Stomach (tissue), 9 donors: ENCODE results near the gene ANKRD11. TPM values are rescaled to one million over a fixed set of nuclear protein-coding genes. Genes with fewer than 3 reads are reported as not detected.

ENCODE experiments used
- DNase-seq, 2 donors: peaks; one replicate each; pipeline versions ENCODE4 v3.0.0 to v3.0.0-alpha.2; 2013 to 2019
- H3K27ac ChIP-seq, 5 donors: fragments of 200-600 bp in 4 of 5; sonication (generic) in 4 of 5; one replicate each; pipeline ENCODE4 v1.5.1; 2013 to 2019; ENCODE audit warnings: mild to moderate bottlenecking in 1 of 5, moderate library complexity in 1 of 5
- H3K27me3 ChIP-seq, 3 donors: fragments of 200-600 bp; sonication (generic); one replicate each; pipeline ENCODE4 v1.5.1; 2017 to 2019; ENCODE audit warnings: mixed run types in 1 of 3
- H3K36me3 ChIP-seq, 4 donors: fragments of 200-600 bp; sonication (generic); 1 replicate in 3 of 4; 2 replicates in 1 of 4; pipeline ENCODE4 v1.5.1; 2016 to 2019
- H3K4me1 ChIP-seq, 4 donors: fragments of 200-600 bp; sonication (generic); one replicate each; pipeline ENCODE4 v1.5.1; 2016 to 2019
- H3K4me3 ChIP-seq, 4 donors: fragments of 200-600 bp; sonication (generic) in 3 of 4; one replicate each; pipeline ENCODE4 v1.5.1; 2016 to 2019; ENCODE audit warnings: mild to moderate bottlenecking in 1 of 4
- H3K9me3 ChIP-seq, 4 donors: fragments of 200-600 bp; sonication (generic); one replicate each; pipeline ENCODE4 v1.5.1; 2016 to 2019
- CTCF ChIP-seq, 7 experiments: fragments of 450-650 bp in 4 of 7; fragments of 200-600 bp in 3 of 7; sonication (generic) in 3 of 7; IDR thresholded peaks; one replicate each; pipeline ENCODE4 v1.5.1; 2016 to 2019; ENCODE audit warnings: antibody characterized with exemption in 7 of 7, control low read depth in 2 of 7, mild to moderate bottlenecking in 1 of 7
- EP300 ChIP-seq: sonication (generic); formaldehyde crosslinking; IDR thresholded peaks from one replicate; pipeline ENCODE4 v1.6.1; 2017; ENCODE audit warnings: antibody characterized with exemption
- POLR2A ChIP-seq, 4 donors: fragments of 450-650 bp; IDR thresholded peaks; one replicate each; pipeline ENCODE4 v1.6.1; 2016; ENCODE audit warnings: antibody characterized with exemption in 4 of 4, control low read depth in 2 of 4, mild to moderate bottlenecking in 1 of 4, moderate library complexity in 1 of 4
- POLR2AphosphoS5 ChIP-seq, 3 donors: sonication (generic); formaldehyde crosslinking; IDR thresholded peaks; one replicate each; pipeline ENCODE4 v1.6.1; 2016; ENCODE audit warnings: antibody characterized with exemption in 3 of 3
- WGBS, 5 donors: extraction: QIAGEN DNeasy Blood & Tissue Kit in 3 of 5; methylation state at CpG; one replicate each; pipeline versions ENCODE4 v1.1.5 to v1.1.7; 2013 to 2018; 5-methylcytosine and 5-hydroxymethylcytosine counted together
- intact Hi-C: fragments of 100-400 bp; cut with DNase I; formaldehyde crosslinking; loops from one replicate; pipeline ENCODE4 v1.15.1; 2023; ENCODE audit warnings: low total_unique reads
- polyA plus RNA-seq, 3 donors: library from polyadenylated mRNA; stranded (reverse); fragments of 200-250 nt; gene quantifications; one replicate each; pipeline ENCODE4 v1.2.3, GENCODE V29; 2013
- total RNA-seq, 5 donors: library from RNA; depleted of rRNA; stranded (reverse); fragments of >200 nt; gene quantifications; one replicate each; pipeline versions ENCODE4 v1.1.0 to v1.2.3, GENCODE V29; 2014 to 2016
- donor health status: healthy with polysubstance abuse.
- donor health status: Bipolar disorder and iron deficiency.
- donor health status: healthy.

ANKRD11 gene
- total and polyA plus RNA-seq, 8 donors = 25.4 to 350 (median 88.7) TPM

DNA sequence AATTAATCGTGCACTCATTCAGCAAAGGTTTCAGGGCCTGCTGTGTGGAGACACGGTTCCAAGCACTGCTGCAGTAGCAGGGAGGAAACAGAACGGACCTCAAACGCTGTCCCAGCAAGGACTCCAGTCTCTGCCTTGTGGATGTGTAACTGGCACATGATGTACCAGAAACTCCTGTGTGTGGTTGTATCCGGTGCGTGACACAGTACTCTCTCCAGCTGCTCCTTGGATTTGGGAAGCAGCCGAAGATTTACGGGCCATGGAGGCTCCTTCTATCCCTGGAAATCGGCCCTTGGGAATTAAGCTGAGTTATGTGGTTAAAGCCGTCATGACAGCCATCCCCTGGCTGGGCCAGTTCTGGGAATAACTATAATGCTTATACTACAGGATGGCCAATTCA is 8.5 kb upstream of the ANKRD11 start:
- Histone ChIP-seq H3K4me3 (no peak overlapping the region), H3K27me3 (no peaks in the 10 kb centered on the region), H3K9me3 (no peaks in the 10 kb centered on the region), H3K27ac (peak overlapping the region in 3 of 5 donors; percentile 8 to 38 (median 34)), H3K36me3 (peaks cover 0 to 12% (median 7%) of the 10 kb centered on the region in 4 donors), H3K4me1 (peaks cover 0 to 14% (median 6%) of the 10 kb centered on the region in 4 donors)
- TF ChIP-seq POLR2AphosphoS5 (IDR thresholded peaks at IDR 0.05) = peak in 2 of 3 donors; percentile 16 to 17
- no peak for TF ChIP-seq EP300
- DNase-seq = no peak
- intact Hi-C loops = no loop called here
- 81 to 87% (median 84%) methylated on average over 10 of the region's 10 CpGs for WGBS, 5 donors

- Histone ChIP-seq H3K36me3 (peaks cover 0 to 17% (median 10%) of the 10 kb centered on the region in 4 donors), H3K4me1 (peaks cover 9 to 27% (median 19%) of the 10 kb centered on the region in 4 donors), H3K27me3 (no peaks in the 10 kb centered on the region), H3K9me3 (no peaks in the 10 kb centered on the region), H3K27ac (no peak overlapping the region), H3K4me3 (no peak overlapping the region)
- intact Hi-C loops = no loop called here
- DNase-seq = no peak
- TF ChIP-seq EP300 (no peak), POLR2A (IDR thresholded peaks at IDR 0.05) (no peak)
- WGBS, 5 donors = 67 to 80% (median 73%) methylated on average over 3 of the region's 3 CpGs
Observed at GRCh38 chr16:89495121-89495520, 4.8 kb upstream of the ANKRD11 start.

DNA sequence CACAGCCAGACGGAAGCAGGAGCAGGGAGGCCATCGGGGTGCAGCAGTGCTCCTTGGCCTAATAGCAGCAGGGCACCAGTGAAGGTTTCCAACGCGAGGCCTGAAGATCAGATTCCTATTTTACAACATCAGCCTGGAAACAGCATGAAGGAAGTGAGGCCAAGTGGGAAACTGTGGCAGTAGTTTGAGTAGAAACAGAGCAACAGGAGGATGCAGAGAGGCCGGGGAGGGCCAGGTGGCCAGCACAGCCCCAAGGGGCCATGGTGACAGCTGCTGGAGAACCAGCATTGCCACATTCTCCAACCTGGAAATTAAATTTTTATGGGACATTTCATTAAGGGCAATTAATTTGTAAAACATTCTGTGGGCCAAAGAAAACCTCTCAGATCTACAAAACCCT is 3.4 kb upstream of the ANKRD11 start:
- H3K36me3 ChIP-seq = peaks cover 0 to 12% (median 5%) of the 10 kb centered on the region in 4 donors
- intact Hi-C loops = no loop called here
- DNase-seq = no peak

DNA sequence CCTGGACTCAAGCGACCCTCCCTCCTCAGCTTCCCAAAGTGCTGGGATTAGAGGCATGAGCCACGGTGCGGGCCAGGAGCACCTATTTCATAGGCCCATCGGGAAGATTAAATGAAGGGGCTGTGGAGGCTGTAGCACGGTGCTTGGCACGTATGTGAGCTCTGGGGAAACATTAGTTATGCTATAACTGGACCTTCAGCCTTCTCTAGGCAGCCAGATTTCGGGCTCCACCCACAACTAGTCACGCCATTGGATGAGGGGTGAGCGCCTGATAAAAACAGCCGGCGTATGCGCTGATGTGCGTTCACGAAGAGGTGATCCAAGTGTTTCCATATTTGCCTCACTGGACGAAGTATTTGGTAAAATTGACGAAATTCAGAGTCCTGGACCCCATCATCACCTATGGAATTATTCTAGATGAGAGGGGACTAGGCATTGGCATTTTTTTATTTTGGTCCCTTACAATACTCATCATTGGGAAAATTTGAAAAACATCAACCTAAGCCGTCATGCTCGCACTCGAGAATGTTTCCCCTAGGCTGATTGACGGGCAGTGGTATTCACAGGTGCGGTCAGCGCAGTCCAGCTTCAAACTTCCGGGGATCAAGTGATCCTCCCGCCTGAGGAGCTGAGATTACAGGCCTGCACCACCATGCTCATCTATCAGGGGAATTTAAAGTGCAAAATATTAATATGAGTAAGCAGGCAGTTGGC is 1.8 kb upstream of the ANKRD11 start:
- TF ChIP-seq CTCF (IDR thresholded peaks at IDR 0.05) (no peak), EP300 (no peak), POLR2A (IDR thresholded peaks at IDR 0.05) (no peak), POLR2AphosphoS5 (IDR thresholded peaks at IDR 0.05) (no peak)
- intact Hi-C loops = no loop called here

More for the DNA sequence above, 3.4 kb upstream of the ANKRD11 start:
- Histone ChIP-seq H3K27me3 (no peaks in the 10 kb centered on the region), H3K4me3 (no peak overlapping the region), H3K4me1 (peaks cover 12 to 30% (median 22%) of the 10 kb centered on the region in 4 donors), H3K9me3 (no peaks in the 10 kb centered on the region), H3K27ac (no peak overlapping the region)
- TF ChIP-seq POLR2A (IDR thresholded peaks at IDR 0.05) (no peak), POLR2AphosphoS5 (IDR thresholded peaks at IDR 0.05) (no peak), CTCF (IDR thresholded peaks at IDR 0.05) (no peak), EP300 (no peak)
- WGBS, 5 donors = 68 to 77% (median 74%) methylated on average over 5 of the region's 5 CpGs

DNA sequence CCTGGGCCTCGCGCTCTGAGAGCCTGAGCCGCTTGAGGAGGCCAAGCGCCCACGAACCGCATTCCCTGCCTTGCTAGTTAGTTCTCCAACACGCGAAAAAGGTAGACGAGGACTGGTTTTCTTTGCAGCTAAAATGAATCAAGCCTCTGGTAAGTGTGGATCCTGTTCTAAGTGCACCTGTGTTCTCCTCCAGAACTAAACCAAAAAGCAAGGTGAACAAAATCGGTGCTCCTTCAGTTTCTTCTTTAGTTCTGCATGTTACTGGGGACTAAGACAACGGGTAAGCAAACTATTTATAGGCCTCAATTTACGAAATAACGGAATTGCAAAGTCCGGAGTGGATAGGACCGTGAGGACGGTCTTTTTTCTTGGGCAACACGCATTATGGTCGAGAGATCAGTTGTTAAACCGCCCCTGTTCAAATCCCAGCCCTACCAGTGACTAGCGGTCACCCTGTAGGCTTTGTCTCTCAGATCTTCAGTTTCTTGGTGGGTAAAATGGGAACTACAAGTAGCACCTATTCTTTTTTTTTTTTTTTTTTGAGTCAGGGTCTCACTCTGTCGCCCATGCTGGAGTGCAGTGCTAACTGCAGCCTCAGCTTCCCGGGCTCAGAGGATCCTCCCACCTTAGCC is 993 bp upstream of the ANKRD11 start:
- no peaks in the 10 kb centered on the region for H3K27me3 ChIP-seq
- DNase-seq = peak in 1 of 2 donors; percentile 44
- intact Hi-C loops = no loop called here
- H3K27ac ChIP-seq = peak overlapping the region; percentile 94 to 100 (median 98)
- WGBS, 5 donors = 2 to 4% (median 3%) methylated on average over 22 of the region's 22 CpGs
- peaks cover 0 to 10% (median 3%) of the 10 kb centered on the region in 4 donors for H3K36me3 ChIP-seq
- H3K9me3 ChIP-seq = no peaks in the 10 kb centered on the region
- TF ChIP-seq EP300 (no peak), POLR2AphosphoS5 (IDR thresholded peaks at IDR 0.05) (no peak), POLR2A (IDR thresholded peaks at IDR 0.05) (no peak), CTCF (IDR thresholded peaks at IDR 0.05) (peak in 1 of 7 experiments; percentile 11)
- H3K4me3 ChIP-seq = peak overlapping the region; percentile 88 to 99 (median 96)
- H3K4me1 ChIP-seq = peaks cover 23 to 55% (median 45%) of the 10 kb centered on the region in 4 donors

More for the DNA sequence above, 1.8 kb upstream of the ANKRD11 start:
- Histone ChIP-seq H3K4me1 (peaks cover 21 to 47% (median 38%) of the 10 kb centered on the region in 4 donors), H3K27ac (peak overlapping the region in 3 of 5 donors; percentile 98 to 100 (median 100)), H3K27me3 (no peaks in the 10 kb centered on the region), H3K9me3 (no peaks in the 10 kb centered on the region), H3K4me3 (peak overlapping the region; percentile 88 to 99 (median 96)), H3K36me3 (peaks cover 0 to 10% (median 3%) of the 10 kb centered on the region in 4 donors)
- no peak for DNase-seq
- 77 to 84% (median 81%) methylated on average over 24 of the region's 24 CpGs for WGBS, 5 donors
